ENCODE data around the gene CCDC54.

The CCDC54 gene

DNA sequence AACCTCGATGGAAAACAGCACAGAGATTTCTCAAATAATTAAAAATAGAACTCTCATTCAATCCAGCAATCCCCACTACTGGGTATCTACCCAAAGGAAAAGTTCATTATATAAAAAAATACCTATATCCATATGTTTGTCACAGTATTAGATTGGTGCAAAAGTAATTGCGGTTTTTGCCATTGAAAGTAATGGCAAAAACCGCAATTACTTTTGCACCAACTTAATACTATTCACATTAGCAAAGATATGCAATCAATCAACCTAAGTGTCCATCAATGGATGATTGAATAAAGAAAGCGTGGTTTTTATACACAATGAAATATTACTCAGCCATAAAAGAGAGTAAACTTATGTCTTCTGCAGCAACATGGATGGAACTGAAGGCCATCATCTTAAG lies 12.2 kb upstream of the CCDC54 start:
- Histone ChIP-seq H3K79me2 (ENCODE audit: insufficient read depth, low read length) (no peaks in the 10 kb centered on the region), H3K4me3 (ENCODE audit: low read length, poor library complexity, severe bottlenecking) (no peak overlapping the region), H3K36me3 (ENCODE audit: insufficient read depth, low read length) (no peaks in the 10 kb centered on the region), H3K27me3 (ENCODE audit: insufficient read depth, low read length, poor library complexity, severe bottlenecking) (no peaks in the 10 kb centered on the region), H3K9me2 (replicated peaks; ENCODE audit: low read depth, low read length) (no peaks in the 10 kb centered on the region), H3K9ac (ENCODE audit: low read depth, low read length, poor library complexity, severe bottlenecking) (no peak overlapping the region), H3K4me2 (ENCODE audit: low read depth, low read length, poor library complexity, severe bottlenecking) (no peak overlapping the region), H3K4me1 (ENCODE audit: insufficient read depth, low read length, poor library complexity, severe bottlenecking) (peaks cover 13% of the 10 kb centered on the region), H4K20me1 (ENCODE audit: insufficient read depth, low read length, poor library complexity, severe bottlenecking) (no peaks in the 10 kb centered on the region), H2AFZ (ENCODE audit: low read length) (no peak overlapping the region), H3K9me3 (ENCODE audit: insufficient read depth, low read depth, low read length) (no peaks in the 10 kb centered on the region), H3F3A (ENCODE audit: low read depth) (no peaks in the 10 kb centered on the region)
- no peak for TF ChIP-seq EZH2phosphoT487 (IDR thresholded peaks at IDR 0.05; ENCODE audit: borderline replicate concordance)
- TF ChIP-seq, protein P1, sequence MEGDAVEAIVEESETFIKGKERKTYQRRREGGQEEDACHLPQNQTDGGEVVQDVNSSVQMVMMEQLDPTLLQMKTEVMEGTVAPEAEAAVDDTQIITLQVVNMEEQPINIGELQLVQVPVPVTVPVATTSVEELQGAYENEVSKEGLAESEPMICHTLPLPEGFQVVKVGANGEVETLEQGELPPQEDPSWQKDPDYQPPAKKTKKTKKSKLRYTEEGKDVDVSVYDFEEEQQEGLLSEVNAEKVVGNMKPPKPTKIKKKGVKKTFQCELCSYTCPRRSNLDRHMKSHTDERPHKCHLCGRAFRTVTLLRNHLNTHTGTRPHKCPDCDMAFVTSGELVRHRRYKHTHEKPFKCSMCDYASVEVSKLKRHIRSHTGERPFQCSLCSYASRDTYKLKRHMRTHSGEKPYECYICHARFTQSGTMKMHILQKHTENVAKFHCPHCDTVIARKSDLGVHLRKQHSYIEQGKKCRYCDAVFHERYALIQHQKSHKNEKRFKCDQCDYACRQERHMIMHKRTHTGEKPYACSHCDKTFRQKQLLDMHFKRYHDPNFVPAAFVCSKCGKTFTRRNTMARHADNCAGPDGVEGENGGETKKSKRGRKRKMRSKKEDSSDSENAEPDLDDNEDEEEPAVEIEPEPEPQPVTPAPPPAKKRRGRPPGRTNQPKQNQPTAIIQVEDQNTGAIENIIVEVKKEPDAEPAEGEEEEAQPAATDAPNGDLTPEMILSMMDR (conservative IDR thresholded peaks at IDR 0.05; ENCODE audit: low read length), result no peak

DNA sequence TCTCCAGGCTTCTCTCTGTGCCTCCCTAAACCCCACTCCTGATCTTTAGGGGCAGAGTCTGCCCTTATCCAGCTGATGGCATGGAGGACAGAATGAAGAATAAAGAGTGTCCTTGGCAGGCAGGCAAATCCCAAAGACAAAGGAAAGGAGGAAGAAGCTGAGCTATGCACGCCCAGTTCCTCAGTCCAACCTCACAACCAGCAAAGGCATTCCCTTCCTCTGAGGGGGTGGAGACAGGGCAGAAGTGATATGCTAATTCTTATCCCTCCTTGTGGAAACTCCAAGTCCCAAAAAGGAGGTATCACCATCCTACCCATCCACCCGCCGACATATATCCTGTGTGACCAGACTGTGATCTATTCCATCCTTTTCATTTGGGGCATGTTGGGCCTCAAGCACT lies 10.5 kb upstream of the CCDC54 start:
- Histone ChIP-seq H3K9me2 (replicated peaks; ENCODE audit: low read depth, low read length) (no peaks in the 10 kb centered on the region), H2AFZ (ENCODE audit: low read length) (peak overlapping the region; percentile 38; the same call in 1 of the 2 replicates), H3K9ac (ENCODE audit: low read depth, low read length, poor library complexity, severe bottlenecking) (no peak overlapping the region), H4K20me1 (ENCODE audit: insufficient read depth, low read length, poor library complexity, severe bottlenecking) (no peaks in the 10 kb centered on the region), H3K79me2 (ENCODE audit: insufficient read depth, low read length) (no peaks in the 10 kb centered on the region), H3K36me3 (ENCODE audit: insufficient read depth, low read length) (no peaks in the 10 kb centered on the region), H3K4me2 (ENCODE audit: low read depth, low read length, poor library complexity, severe bottlenecking) (peak overlapping the region; percentile 27), H3K27me3 (ENCODE audit: insufficient read depth, low read length, poor library complexity, severe bottlenecking) (no peaks in the 10 kb centered on the region), H3K9me3 (ENCODE audit: insufficient read depth, low read depth, low read length) (no peaks in the 10 kb centered on the region), H3F3A (ENCODE audit: low read depth) (no peaks in the 10 kb centered on the region), H3K4me3 (ENCODE audit: low read length, poor library complexity, severe bottlenecking) (no peak overlapping the region), H3K4me1 (ENCODE audit: insufficient read depth, low read length, poor library complexity, severe bottlenecking) (peaks cover 13% of the 10 kb centered on the region)
- TF ChIP-seq, protein P1 (conservative IDR thresholded peaks at IDR 0.05; ENCODE audit: low read length), result no peak
- no peak for TF ChIP-seq EZH2phosphoT487 (IDR thresholded peaks at IDR 0.05; ENCODE audit: borderline replicate concordance)

- no peaks in the 10 kb centered on the region for H4K20me1 ChIP-seq (ENCODE audit: insufficient read depth, low read length, poor library complexity, severe bottlenecking)
- H3K4me3 ChIP-seq (ENCODE audit: low read length, poor library complexity, severe bottlenecking), result peak overlapping the region; percentile 5
- no peak for TF ChIP-seq EZH2phosphoT487 (IDR thresholded peaks at IDR 0.05; ENCODE audit: borderline replicate concordance)
- TF ChIP-seq, protein P1 (conservative IDR thresholded peaks at IDR 0.05; ENCODE audit: low read length), result no peak
- no peaks in the 10 kb centered on the region for H3K27me3 ChIP-seq (ENCODE audit: insufficient read depth, low read length, poor library complexity, severe bottlenecking)
- no peaks in the 10 kb centered on the region for H3F3A ChIP-seq (ENCODE audit: low read depth)
- no peaks in the 10 kb centered on the region for H3K79me2 ChIP-seq (ENCODE audit: insufficient read depth, low read length)
- no peaks in the 10 kb centered on the region for H3K9me3 ChIP-seq (ENCODE audit: insufficient read depth, low read depth, low read length)
- H3K36me3 ChIP-seq (ENCODE audit: insufficient read depth, low read length), result no peaks in the 10 kb centered on the region
- H3K4me2 ChIP-seq (ENCODE audit: low read depth, low read length, poor library complexity, severe bottlenecking), result peak overlapping the region; percentile 27
- H3K9me2 ChIP-seq (replicated peaks; ENCODE audit: low read depth, low read length), result no peaks in the 10 kb centered on the region
- no peak overlapping the region for H3K9ac ChIP-seq (ENCODE audit: low read depth, low read length, poor library complexity, severe bottlenecking)
- peaks cover 13% of the 10 kb centered on the region for H3K4me1 ChIP-seq (ENCODE audit: insufficient read depth, low read length, poor library complexity, severe bottlenecking)
- peak overlapping the region; percentile 77 for H2AFZ ChIP-seq (ENCODE audit: low read length)
Observed at GRCh38 chr3:107367353-107367752, 9.9 kb upstream of the CCDC54 start.

Measured in Loucy (cell line).